22Rv1 (cell line): ENCODE data around the gene CSTB.

ENCODE experiments used
- H3K27ac ChIP-seq: fragments of 450-650 bp; 2 replicates; pipeline ENCODE4 v1.5.1; 2017
- CTCF ChIP-seq: fragments of 450-650 bp; IDR thresholded peaks from 2 replicates; pipeline ENCODE4 v1.5.1; 2017; ENCODE audit warnings: mild to moderate bottlenecking
- ZFX ChIP-seq: fragments of 450-650 bp; IDR thresholded peaks from 2 replicates; pipeline ENCODE4 v1.6.1; 2017; ENCODE audit warnings: antibody characterized with exemption, borderline replicate concordance

CSTB gene

DNA sequence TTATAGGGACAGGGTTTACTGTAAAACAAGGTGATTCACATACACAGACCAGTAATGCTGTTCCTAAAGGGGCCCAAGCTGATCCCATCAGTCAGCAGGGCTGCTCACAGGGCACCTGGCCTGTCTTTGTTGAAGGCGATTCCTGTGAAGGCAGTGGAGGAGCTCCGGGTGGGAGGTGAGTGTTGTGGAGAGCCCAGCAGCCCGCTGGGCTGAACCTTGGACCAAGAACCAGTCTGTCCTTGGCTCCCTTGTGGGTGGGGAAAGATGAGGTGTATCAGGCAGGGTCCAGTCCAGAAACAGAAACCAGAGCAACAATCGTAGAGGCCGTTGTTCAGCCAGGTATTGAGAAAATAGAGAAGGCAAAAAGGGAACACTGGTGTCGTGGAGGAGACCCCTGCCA lies 44.6 kb downstream of the CSTB start:
- H3K27ac ChIP-seq: no peak overlapping the region
- TF ChIP-seq ZFX (no peak), CTCF (no peak)

DNA sequence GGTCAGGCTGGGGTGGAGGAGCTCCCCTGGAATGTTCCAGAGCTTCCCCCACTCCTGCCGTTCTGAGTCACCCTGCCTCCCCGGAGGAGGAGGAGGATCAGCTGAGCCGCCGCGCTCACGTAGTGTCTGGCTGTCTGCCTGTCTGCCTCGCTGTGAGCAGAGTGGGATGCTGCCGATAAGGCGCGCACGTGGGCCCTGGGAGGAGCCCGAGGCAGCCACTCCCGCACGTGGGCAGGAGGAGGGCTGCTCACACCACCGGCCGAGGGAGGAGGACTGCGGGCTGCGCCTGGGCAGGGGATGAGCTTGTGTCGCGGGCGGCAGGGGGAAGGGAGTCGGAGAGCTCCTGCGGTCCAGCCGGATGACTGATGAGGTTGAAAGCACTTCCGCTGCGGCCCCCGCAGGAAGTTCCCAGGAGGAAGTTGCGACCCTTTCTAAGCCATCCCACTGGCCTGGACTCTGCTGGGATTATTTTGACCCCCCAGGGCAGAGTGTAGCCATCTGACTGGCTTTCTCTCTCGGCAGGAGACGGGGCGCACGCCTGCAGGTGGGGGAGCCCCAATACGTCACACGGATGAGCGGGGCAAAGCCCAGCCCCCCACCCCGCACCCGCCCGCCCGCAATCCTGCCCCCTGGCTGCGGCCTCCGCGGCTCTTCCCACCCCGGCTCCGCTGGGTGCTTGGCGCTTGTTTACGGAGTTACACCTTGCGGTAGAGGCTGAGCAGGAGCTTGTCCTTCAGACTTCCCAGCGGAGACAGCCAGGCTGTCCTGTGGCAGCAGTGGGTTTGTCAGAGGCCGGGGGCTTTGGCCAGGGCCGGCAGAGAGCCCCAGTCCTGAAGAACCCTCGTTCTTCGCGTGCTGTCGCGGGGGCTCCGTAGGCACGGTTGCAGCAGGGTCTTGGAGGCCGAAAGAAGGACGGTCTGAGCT lies 47.4 kb downstream of the CSTB start:
- no peak for TF ChIP-seq CTCF
- TF ChIP-seq ZFX: no peak
- no peak overlapping the region for H3K27ac ChIP-seq

GRCh38 chr21:43728154-43728466 lies 48.0 kb downstream of the CSTB start:
- TF ChIP-seq CTCF: no peak
- TF ChIP-seq ZFX: no peak
- no peak overlapping the region for H3K27ac ChIP-seq

DNA sequence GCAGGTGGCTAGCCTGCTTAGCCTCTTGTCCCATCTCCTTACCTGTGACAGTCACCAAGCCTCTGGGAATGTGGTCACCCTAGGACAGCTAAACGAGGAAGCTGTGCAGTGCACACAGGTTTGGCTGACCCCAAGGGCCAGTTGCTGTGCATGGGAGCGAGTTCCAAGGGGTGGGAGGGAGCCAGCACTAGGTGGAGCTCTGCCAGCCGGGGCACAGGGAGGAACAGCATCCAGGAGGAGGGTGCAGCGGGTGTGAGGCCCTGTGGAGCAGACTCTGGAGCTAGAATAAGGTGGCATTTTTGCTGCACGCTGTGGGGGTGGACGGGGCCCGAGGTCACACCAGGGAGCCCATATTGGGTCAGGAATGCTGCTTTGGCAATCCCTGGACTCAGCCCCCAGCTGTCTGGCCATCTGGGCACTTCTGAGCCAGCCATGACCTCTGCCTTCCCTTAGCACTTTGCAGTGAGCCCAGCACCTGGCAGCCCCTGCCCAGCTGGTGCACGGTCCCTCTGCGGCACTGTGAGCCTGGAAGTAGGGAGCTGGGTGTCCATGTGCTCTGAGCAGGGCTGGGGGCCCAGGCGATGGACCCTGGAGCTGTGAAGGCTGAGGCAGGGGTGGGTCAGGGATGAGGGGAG lies 48.5 kb downstream of the CSTB start:
- no peak overlapping the region for H3K27ac ChIP-seq
- TF ChIP-seq CTCF (no peak; the same call in 1 of the 2 replicates), ZFX (no peak)

DNA sequence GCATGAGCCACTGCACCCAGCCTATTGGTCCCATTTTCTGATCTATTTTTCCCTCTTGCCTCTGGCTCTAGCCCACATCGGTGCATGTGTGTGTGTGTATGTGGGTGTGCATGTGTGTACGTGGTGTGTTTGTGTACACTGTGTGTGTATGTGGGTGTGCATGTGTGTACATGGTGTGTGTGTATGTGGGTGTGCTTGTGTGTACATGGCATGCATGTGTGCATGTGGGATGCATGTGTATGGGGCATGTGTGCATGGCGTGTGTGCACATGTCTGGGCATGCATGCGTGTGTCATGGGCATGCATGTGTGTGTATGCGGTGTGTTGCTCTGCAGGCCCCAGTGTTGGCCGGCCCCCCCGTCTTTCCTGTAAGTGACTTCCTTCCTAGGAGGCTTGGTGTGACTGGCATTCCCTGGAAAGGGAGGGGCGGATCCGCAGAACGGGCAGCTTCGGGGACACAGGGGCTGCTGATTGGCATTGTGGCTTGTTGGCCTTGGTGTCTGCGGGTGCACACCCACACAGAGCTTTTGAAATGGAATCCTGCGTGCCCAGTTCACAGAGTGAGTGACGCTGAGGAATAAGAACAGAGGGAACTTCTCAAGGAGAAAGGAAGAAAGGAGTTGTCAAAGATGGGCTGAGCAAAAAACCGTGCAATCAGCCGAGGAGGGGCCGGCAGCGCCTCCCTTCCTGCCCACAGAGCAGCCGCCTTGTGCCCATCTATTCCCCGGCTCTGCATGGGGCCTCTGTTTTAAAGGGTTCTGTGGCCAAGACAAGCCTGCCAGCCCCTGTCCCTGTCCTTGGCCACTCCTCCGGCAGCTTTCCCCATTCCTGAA lies 49.2 kb downstream of the CSTB start:
- TF ChIP-seq ZFX (no peak), CTCF (no peak)
- no peak overlapping the region for H3K27ac ChIP-seq
